Thymus (tissue), 11 donors: ENCODE data around the gene ELN. TPM values are rescaled to one million over a fixed set of nuclear protein-coding genes. Genes with fewer than 3 reads are reported as not detected.

ENCODE experiments used
- DNase-seq, 9 donors: peaks; one replicate each; pipeline ENCODE4 v3.0.0-alpha.2; 2013; ENCODE audit warnings: low spot score in 9 of 9, low read depth in 6 of 9, missing footprints in 1 of 9
- H3K27ac ChIP-seq, 2 donors: one replicate each; pipeline ENCODE4 v1.5.1; 2013; ENCODE audit warnings: control low read depth in 1 of 2, low read depth in 1 of 2, low read length in 1 of 2, mild to moderate bottlenecking in 1 of 2, moderate library complexity in 1 of 2
- H3K27me3 ChIP-seq, 2 donors: one replicate each; pipeline ENCODE4 v1.5.1; 2013; ENCODE audit warnings: low read length in 1 of 2; ENCODE audit not compliant: control insufficient read depth in 2 of 2, insufficient read depth in 1 of 2
- H3K36me3 ChIP-seq, 2 donors: one replicate each; pipeline ENCODE4 v1.5.1; 2013; ENCODE audit warnings: low read length in 1 of 2, mild to moderate bottlenecking in 1 of 2, moderate library complexity in 1 of 2; ENCODE audit not compliant: control insufficient read depth in 2 of 2, insufficient read depth in 2 of 2
- H3K4me1 ChIP-seq, 2 donors: one replicate each; pipeline ENCODE4 v1.5.1; 2013; ENCODE audit warnings: low read length in 2 of 2; ENCODE audit not compliant: control insufficient read depth in 2 of 2, insufficient read depth in 2 of 2
- H3K4me3 ChIP-seq, 2 donors: one replicate each; pipeline ENCODE4 v1.5.1; 2013; ENCODE audit warnings: low read length in 2 of 2, control low read depth in 1 of 2, mild to moderate bottlenecking in 1 of 2
- H3K9me3 ChIP-seq, 2 donors: one replicate each; pipeline ENCODE4 v1.5.1; 2013; ENCODE audit warnings: low read length in 1 of 2, mild to moderate bottlenecking in 1 of 2; ENCODE audit not compliant: control insufficient read depth in 2 of 2, insufficient read depth in 1 of 2
- WGBS: extraction: QIAGEN DNeasy Blood & Tissue Kit; methylation state at CpG from one replicate; pipeline ENCODE4 v1.1.7; 2013; 5-methylcytosine and 5-hydroxymethylcytosine counted together
- polyA plus RNA-seq: library from polyadenylated mRNA; stranded (reverse); fragments of 200-250 nt; gene quantifications from one replicate; pipeline ENCODE4 v1.2.3, GENCODE V29; 2013
- total RNA-seq: library from RNA; stranded (reverse); fragments of 120-200 nt; gene quantifications from one replicate; pipeline ENCODE4 v1.2.4, GENCODE V29; 2013
- donor health status: healthy.

Gene ELN
- total and polyA plus RNA-seq, 2 donors = 5.2 to 29.8 TPM

GRCh38 chr7:73986158-73986631, 41.8 kb upstream of the ELN start:
- no peaks in the 10 kb centered on the region for H3K9me3 ChIP-seq
- no peak for DNase-seq
- H3K4me3 ChIP-seq = no peak overlapping the region
- no peaks in the 10 kb centered on the region for H3K36me3 ChIP-seq
- WGBS = 95% methylated on average over 17 of the region's 17 CpGs
- H3K27ac ChIP-seq = no peak overlapping the region
- peaks cover 0 to 2% of the 10 kb centered on the region in 2 donors for H3K4me1 ChIP-seq
- no peaks in the 10 kb centered on the region for H3K27me3 ChIP-seq

- H3K9me3 ChIP-seq = no peaks in the 10 kb centered on the region
- no peak for DNase-seq
- H3K4me1 ChIP-seq = peaks cover 0 to 2% of the 10 kb centered on the region in 2 donors
- 97% methylated on average over 4 of the region's 4 CpGs for WGBS
- no peak overlapping the region for H3K27ac ChIP-seq
- H3K4me3 ChIP-seq = no peak overlapping the region
- no peaks in the 10 kb centered on the region for H3K36me3 ChIP-seq
- no peaks in the 10 kb centered on the region for H3K27me3 ChIP-seq
These were observed 40.7 kb upstream of the ELN start for GRCh38 chr7:73987298-73987697.

GRCh38 chr7:73988197-73988596, 39.8 kb upstream of the ELN start:
- Histone ChIP-seq H3K4me1 (peaks cover 0 to 2% of the 10 kb centered on the region in 2 donors), H3K9me3 (no peaks in the 10 kb centered on the region), H3K27ac (no peak overlapping the region), H3K36me3 (no peaks in the 10 kb centered on the region), H3K27me3 (no peaks in the 10 kb centered on the region), H3K4me3 (no peak overlapping the region)
- DNase-seq = no peak
- WGBS = 95% methylated on average over 9 of the region's 9 CpGs

GRCh38 chr7:73991522-73992100, 36.4 kb upstream of the ELN start:
- no peak overlapping the region for H3K4me3 ChIP-seq
- H3K27me3 ChIP-seq = no peaks in the 10 kb centered on the region
- DNase-seq = no peak
- H3K27ac ChIP-seq = no peak overlapping the region
- no peaks in the 10 kb centered on the region for H3K4me1 ChIP-seq
- H3K36me3 ChIP-seq = no peaks in the 10 kb centered on the region
- H3K9me3 ChIP-seq = no peaks in the 10 kb centered on the region
- 96% methylated on average over 7 of the region's 7 CpGs for WGBS

GRCh38 chr7:73992101-73992562, 35.8 kb upstream of the ELN start:
- Histone ChIP-seq H3K9me3 (no peaks in the 10 kb centered on the region), H3K4me1 (no peaks in the 10 kb centered on the region), H3K4me3 (no peak overlapping the region), H3K27ac (no peak overlapping the region), H3K27me3 (no peaks in the 10 kb centered on the region), H3K36me3 (no peaks in the 10 kb centered on the region)
- WGBS = 89% methylated on average over 18 of the region's 18 CpGs
- DNase-seq = no peak

- WGBS = 96% methylated on average over 7 of the region's 7 CpGs
- H3K4me3 ChIP-seq = no peak overlapping the region
- H3K27me3 ChIP-seq = no peaks in the 10 kb centered on the region
- no peaks in the 10 kb centered on the region for H3K9me3 ChIP-seq
- H3K27ac ChIP-seq = no peak overlapping the region
- no peak for DNase-seq
- H3K4me1 ChIP-seq = no peaks in the 10 kb centered on the region
- no peaks in the 10 kb centered on the region for H3K36me3 ChIP-seq
These were observed 34.0 kb upstream of the ELN start for GRCh38 chr7:73994023-73994422.

- DNase-seq = no peak
- no peaks in the 10 kb centered on the region for H3K9me3 ChIP-seq
- H3K27ac ChIP-seq = no peak overlapping the region
These were observed 33.2 kb upstream of the ELN start for GRCh38 chr7:73994761-73995160.

GRCh38 chr7:73995330-73995729, 32.6 kb upstream of the ELN start:
- Histone ChIP-seq H3K27me3 (no peaks in the 10 kb centered on the region), H3K4me1 (no peaks in the 10 kb centered on the region), H3K27ac (no peak overlapping the region), H3K36me3 (no peaks in the 10 kb centered on the region), H3K4me3 (no peak overlapping the region), H3K9me3 (no peaks in the 10 kb centered on the region)
- no peak for DNase-seq
- 93% methylated on average over 4 of the region's 4 CpGs for WGBS

More at GRCh38 chr7:73994761-73995160, 33.2 kb upstream of the ELN start:
- Histone ChIP-seq H3K27me3 (no peaks in the 10 kb centered on the region), H3K4me3 (no peak overlapping the region), H3K4me1 (no peaks in the 10 kb centered on the region), H3K36me3 (no peaks in the 10 kb centered on the region)

GRCh38 chr7:73995821-73996511, 32.0 kb upstream of the ELN start:
- Histone ChIP-seq H3K4me1 (no peaks in the 10 kb centered on the region), H3K27ac (no peak overlapping the region), H3K9me3 (no peaks in the 10 kb centered on the region), H3K4me3 (no peak overlapping the region), H3K36me3 (no peaks in the 10 kb centered on the region), H3K27me3 (no peaks in the 10 kb centered on the region)
- WGBS = 94% methylated on average over 3 of the region's 3 CpGs
- no peak for DNase-seq
